Tibial artery (tissue), 4 donors: ENCODE measurements around the gene HDAC11.

Experiments used
- DNase-seq, 2 donors: peaks; one replicate each; pipeline ENCODE4 v3.0.0-alpha.2; 2019
- H3K27ac ChIP-seq, 2 donors: fragments of 200-600 bp; sonication (generic) in 1 of 2; 1 replicate in 1 of 2; 2 replicates in 1 of 2; pipeline ENCODE4 v1.5.1; 2018 to 2019; ENCODE audit warnings: mild to moderate bottlenecking in 1 of 2
- H3K27me3 ChIP-seq, 2 donors: fragments of 200-600 bp; sonication (generic) in 1 of 2; one replicate each; pipeline versions ENCODE4 v1.5.1 to v1.6.0; 2016 to 2019
- H3K36me3 ChIP-seq, 3 donors: fragments of 200-600 bp; sonication (generic) in 2 of 3; one replicate each; pipeline ENCODE4 v1.5.1; 2016 to 2019; ENCODE audit warnings: mild to moderate bottlenecking in 2 of 3
- H3K4me1 ChIP-seq, 4 donors: fragments of 200-600 bp; sonication (generic) in 2 of 4; 1 replicate in 3 of 4; 2 replicates in 1 of 4; pipeline ENCODE4 v1.5.1; 2016 to 2019
- H3K4me3 ChIP-seq, 2 donors: fragments of 200-600 bp; sonication (generic) in 1 of 2; 1 replicate in 1 of 2; 2 replicates in 1 of 2; pipeline ENCODE4 v1.5.1; 2018 to 2019; ENCODE audit warnings: mild to moderate bottlenecking in 2 of 2
- H3K9me3 ChIP-seq, 3 donors: fragments of 200-600 bp; sonication (generic) in 1 of 3; one replicate each; pipeline ENCODE4 v1.5.1; 2016 to 2019
- intact Hi-C: fragments of 100-400 bp; cut with DNase I; formaldehyde crosslinking; loops from one replicate; pipeline ENCODE4 v1.15.0; 2023; ENCODE audit warnings: low total_unique reads
- TF ChIP-seq, protein P1 (sequence below), 2 experiments: fragments of 200-600 bp in 1 of 2; fragments of 450-650 bp in 1 of 2; IDR thresholded peaks; one replicate each; pipeline ENCODE4 v1.5.1; 2017 to 2019; ENCODE audit warnings: antibody characterized with exemption in 2 of 2, mild to moderate bottlenecking in 1 of 2, moderate library complexity in 1 of 2

Gene HDAC11

DNA sequence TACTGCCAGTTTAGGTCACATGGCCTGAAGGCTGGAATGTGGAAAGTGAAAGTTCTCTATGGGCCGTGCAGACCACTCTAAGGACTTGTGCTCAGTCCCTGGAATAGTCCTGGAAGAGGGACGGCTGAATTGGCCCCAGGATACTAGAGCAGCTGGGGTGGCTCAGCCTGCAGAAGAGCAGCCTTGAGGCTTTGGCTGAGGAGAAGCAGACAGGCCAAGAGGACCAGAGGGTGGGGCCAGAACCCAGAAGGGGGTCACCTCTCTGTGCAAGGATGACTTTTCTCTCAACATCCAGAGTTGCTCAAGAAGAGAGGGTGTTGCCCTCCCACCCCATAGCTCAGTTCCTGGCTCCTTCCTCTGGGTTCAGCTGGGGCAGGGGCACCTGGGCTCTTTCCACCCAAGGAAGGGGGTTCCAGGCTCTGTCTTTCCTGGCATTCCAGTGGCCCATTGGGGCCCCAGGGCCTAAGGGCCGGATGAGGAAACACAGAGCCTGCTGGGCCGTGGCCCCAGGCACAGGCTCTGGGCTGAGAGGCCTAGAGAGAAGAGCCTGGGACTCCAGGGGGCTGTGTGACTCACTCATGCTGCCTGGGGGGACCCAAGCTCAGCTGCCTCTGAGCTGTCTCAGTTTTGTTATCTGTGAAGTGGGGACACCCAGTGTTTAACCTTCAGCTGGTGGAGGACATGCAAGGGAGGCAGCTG lies 60.3 kb downstream of the HDAC11 start:
- H3K27ac ChIP-seq, result peak overlapping the region in 1 of 2 donors; percentile 13
- no peak overlapping the region for H3K4me3 ChIP-seq
- intact Hi-C loops, result no loop called here
- TF ChIP-seq, protein P1, sequence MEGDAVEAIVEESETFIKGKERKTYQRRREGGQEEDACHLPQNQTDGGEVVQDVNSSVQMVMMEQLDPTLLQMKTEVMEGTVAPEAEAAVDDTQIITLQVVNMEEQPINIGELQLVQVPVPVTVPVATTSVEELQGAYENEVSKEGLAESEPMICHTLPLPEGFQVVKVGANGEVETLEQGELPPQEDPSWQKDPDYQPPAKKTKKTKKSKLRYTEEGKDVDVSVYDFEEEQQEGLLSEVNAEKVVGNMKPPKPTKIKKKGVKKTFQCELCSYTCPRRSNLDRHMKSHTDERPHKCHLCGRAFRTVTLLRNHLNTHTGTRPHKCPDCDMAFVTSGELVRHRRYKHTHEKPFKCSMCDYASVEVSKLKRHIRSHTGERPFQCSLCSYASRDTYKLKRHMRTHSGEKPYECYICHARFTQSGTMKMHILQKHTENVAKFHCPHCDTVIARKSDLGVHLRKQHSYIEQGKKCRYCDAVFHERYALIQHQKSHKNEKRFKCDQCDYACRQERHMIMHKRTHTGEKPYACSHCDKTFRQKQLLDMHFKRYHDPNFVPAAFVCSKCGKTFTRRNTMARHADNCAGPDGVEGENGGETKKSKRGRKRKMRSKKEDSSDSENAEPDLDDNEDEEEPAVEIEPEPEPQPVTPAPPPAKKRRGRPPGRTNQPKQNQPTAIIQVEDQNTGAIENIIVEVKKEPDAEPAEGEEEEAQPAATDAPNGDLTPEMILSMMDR (IDR thresholded peaks at IDR 0.05), result no peak
- H3K36me3 ChIP-seq, result no peaks in the 10 kb centered on the region
- peak in 1 of 2 donors; percentile 58 for DNase-seq
- H3K9me3 ChIP-seq, result no peaks in the 10 kb centered on the region
- H3K4me1 ChIP-seq, result peaks cover 0 to 46% (median 8%) of the 10 kb centered on the region in 4 donors
- no peaks in the 10 kb centered on the region for H3K27me3 ChIP-seq

DNA sequence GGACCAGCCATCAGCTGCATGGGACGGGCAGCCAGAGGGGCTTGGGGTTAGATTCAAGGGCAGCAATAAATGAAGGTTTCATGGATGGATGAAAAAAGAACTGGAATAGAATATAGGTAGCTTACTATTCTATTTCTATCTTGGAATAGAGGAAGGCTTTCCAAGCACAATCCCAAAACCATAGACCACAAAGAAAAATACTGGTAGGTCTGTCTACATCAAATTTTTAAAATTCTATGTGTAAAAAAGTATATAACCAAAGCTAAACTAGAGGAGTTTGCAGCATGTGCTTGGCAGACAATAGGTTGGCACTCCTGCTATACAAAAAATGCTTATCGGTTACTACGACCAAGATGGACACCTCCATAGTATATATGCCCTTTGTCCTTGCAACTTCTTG lies 61.6 kb downstream of the HDAC11 start:
- intact Hi-C loops, result no loop called here
- Histone ChIP-seq H3K4me1 (peaks cover 0 to 37% (median 4%) of the 10 kb centered on the region in 4 donors), H3K27ac (no peak overlapping the region), H3K9me3 (no peaks in the 10 kb centered on the region), H3K36me3 (no peaks in the 10 kb centered on the region), H3K4me3 (no peak overlapping the region), H3K27me3 (no peaks in the 10 kb centered on the region)
- TF ChIP-seq, protein P1 (IDR thresholded peaks at IDR 0.05), result no peak
- no peak for DNase-seq

DNA sequence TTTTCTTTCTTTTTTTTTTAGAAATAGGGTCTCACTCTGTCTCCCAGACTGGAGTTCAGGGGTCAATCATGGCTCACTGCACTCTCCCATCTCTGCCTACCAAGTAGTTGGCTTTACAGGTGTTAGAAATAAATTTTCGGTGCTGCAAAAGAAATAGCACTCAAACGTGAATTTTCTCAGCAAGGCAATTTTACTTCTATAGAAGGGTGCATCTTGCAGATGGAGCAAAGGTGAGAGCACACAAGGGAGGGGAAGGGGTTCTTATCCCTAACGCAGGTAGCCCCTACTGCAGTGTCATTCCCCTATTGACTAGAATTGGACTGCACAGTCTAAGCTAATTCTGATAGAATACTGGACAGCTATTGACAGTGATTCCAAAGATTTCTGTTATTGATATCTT lies 62.0 kb downstream of the HDAC11 start:
- Histone ChIP-seq H3K27me3 (no peaks in the 10 kb centered on the region), H3K4me1 (peaks cover 0 to 33% (median 2%) of the 10 kb centered on the region in 4 donors), H3K9me3 (no peaks in the 10 kb centered on the region), H3K27ac (no peak overlapping the region), H3K4me3 (no peak overlapping the region), H3K36me3 (no peaks in the 10 kb centered on the region)
- intact Hi-C loops, result no loop called here
- DNase-seq, result no peak
- TF ChIP-seq, protein P1 (IDR thresholded peaks at IDR 0.05), result no peak

DNA sequence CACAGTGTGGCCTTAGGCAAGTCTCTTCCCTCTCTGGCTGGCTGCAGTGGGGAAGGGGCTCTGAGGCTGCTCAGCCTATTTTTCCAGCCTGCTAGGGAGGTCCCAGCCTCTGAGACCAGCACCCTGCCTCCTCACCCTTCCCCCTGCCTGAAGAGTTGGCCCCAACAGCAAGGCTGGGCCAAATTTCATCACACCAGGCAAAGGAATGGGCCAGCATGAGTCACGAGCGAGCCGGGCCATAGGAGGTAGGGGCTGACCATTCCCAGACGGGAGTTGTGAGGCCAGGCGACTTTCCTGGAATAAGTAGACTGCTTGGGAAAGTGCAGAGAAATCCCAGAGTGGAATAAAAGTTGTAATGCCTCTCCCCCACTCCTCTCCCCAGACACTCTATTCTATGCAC lies 63.1 kb downstream of the HDAC11 start:
- intact Hi-C loops, result no loop called here
- Histone ChIP-seq H3K4me3 (no peak overlapping the region), H3K36me3 (no peaks in the 10 kb centered on the region), H3K27ac (peak overlapping the region; percentile 26 to 59), H3K27me3 (peaks cover 0 to 9% of the 10 kb centered on the region in 2 donors), H3K9me3 (no peaks in the 10 kb centered on the region), H3K4me1 (peaks cover 0 to 26% (median 4%) of the 10 kb centered on the region in 4 donors)
- TF ChIP-seq, protein P1 (IDR thresholded peaks at IDR 0.05), result no peak
- DNase-seq, result peak; percentile 89 to 91

DNA sequence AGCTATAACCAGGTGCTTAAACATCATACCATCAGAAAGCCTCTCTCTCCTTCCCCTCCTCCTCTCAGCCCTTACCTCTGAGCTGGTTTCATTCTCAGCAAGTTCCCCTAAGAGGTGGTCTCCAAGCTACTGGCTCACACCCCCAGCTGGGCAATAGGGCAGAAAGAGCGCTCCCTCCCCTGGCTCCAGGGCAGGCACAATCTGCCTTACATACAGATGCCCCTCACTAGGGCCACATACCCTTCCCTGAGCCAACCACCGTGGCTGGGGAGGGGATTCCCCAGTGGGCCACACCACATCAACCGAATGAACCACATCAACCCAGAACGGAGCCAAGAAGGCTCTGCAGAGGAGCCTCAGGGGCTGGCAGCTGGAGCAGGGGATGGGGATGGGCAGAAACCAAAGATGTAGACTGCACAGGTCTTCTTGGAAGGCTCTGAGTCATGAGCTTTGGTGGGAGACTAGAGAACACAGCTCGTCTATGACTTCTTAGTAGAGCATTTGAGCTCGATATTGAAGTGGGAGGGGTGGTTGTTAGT lies 64.3 kb downstream of the HDAC11 start:
- Histone ChIP-seq H3K9me3 (no peaks in the 10 kb centered on the region), H3K4me1 (peaks cover 0 to 35% (median 10%) of the 10 kb centered on the region in 4 donors), H3K36me3 (no peaks in the 10 kb centered on the region), H3K27ac (peak overlapping the region; percentile 26 to 38), H3K27me3 (peaks cover 0 to 20% of the 10 kb centered on the region in 2 donors), H3K4me3 (no peak overlapping the region)
- TF ChIP-seq, protein P1 (IDR thresholded peaks at IDR 0.05), result no peak
- intact Hi-C loops, result no loop called here
- no peak for DNase-seq
